Occipital lobe (tissue), 2 donors: Measurements from ENCODE around the gene TMEFF1. TPM values are rescaled to one million over a fixed set of nuclear protein-coding genes. Genes with fewer than 3 reads are reported as not detected.
A peak's percentile ranks its signal among the peaks of the same experiment; 100 is the strongest.

Experiments
- DNase-seq: peaks from one replicate; lab custom pipeline; 2025; lab: John Stamatoyannopoulos, UW
- total RNA-seq: library from RNA; depleted of rRNA; stranded (reverse); fragments of >200 nt; gene quantifications from one replicate; pipeline ENCODE4 v1.2.3, GENCODE V29; 2014

Gene TMEFF1
- total RNA-seq, 1 donor from 2014 or later, result 47.6 TPM

DNA sequence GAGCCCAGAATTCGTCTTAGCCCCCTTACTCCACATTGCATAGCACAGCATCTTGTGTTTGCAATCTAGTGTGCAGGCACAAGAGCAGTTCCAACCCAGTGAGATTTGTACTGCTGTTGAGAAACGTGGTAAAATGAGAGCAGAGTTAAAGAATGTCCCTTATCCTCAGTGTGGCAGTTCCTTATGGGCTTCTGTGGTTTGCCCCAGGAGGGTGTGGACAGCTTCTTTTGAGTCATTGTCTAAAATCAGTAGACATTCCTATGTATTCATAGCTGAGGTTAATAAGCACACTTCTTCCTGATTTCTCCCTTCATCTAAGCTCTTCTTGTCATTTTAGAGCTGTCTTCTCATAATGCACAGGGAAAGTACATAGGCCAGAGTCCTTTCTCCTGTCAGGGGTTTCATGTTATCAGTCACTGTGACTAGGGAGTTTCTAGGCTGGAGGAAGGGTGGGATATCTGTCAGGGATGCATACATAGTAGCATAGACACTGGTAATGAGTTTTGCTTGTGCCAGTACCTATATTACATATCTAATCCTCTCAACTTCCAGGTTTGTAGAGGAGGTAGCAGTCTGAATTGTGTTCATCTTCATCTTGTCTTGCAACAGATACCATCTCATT, 102.9 kb downstream of the TMEFF1 start:
- DNase-seq, result no peak

DNA sequence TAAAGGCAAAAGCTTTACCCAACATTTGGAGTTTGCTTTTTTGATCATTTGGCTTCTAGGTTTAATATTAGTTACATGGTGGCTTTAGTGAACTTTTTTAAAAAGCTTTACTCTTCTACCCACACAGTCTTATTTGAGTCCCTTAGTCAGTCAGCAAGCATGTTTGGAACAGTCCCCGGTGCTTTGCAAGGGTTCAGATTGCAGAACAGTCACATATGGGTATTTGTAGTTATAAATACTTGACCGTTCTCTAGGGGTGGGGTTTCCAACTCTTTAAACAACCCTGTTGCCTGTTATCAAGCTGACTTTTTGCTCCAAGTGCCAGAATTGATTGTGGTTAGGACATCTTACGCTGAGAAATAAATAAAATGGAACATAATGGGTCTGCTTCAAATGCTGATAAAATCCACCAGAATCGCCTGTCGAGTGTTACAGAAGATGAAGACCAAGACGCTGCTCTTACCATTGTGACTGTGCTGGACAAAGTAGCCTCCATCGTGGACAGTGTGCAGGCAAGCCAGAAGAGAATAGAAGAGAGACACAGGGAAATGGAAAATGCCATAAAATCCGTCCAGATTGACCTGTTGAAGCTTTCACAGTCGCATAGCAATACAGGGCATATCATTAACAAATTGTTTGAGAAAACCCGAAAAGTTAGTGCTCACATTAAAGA, 105.0 kb downstream of the TMEFF1 start, which contains the start of gene CAVIN4:
CAVIN4 (plus strand) TSS at position 304 of the 673 bp plus-strand sequence; CDS start at position 369, 65 bp downstream.
- DNase-seq, result no peak

DNA sequence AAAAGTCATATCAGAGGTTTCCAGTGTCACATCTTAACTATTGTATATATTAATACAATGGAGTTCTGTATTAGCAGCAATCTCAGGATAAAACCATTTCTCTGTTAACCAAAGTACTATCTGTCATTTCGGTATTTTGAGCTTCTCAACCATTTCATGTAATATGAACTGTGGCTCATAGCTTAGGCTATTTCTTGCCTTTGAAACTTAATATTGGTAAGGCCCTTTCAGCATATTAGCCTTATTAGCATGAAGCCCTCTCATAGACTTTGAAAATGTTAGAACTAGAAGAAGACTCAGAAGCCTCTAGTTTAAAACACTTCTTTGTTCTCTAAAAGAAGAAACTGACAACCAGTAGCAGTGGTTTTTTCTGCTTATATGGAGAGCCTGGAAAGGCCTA, 105.7 kb downstream of the TMEFF1 start:
- DNase-seq, result no peak

DNA sequence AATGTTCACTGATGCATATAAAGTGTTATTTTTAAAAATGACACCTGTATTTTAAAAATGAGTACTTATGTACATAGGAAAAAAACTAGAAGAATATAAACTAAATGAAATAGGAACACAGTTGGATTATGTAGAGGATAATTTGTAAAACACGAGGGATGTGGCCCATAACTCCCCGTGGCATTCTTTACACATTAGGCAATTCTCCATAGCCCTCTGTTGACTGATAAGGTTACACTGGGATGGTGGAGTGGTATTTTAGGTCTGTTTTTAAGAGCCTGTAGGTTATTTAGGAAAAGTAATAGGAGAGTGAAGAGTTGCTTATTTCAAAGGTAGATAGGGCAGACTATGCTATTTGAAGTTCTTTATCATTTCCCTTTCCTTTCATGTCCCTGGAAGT, 106.7 kb downstream of the TMEFF1 start:
- DNase-seq, result no peak

DNA sequence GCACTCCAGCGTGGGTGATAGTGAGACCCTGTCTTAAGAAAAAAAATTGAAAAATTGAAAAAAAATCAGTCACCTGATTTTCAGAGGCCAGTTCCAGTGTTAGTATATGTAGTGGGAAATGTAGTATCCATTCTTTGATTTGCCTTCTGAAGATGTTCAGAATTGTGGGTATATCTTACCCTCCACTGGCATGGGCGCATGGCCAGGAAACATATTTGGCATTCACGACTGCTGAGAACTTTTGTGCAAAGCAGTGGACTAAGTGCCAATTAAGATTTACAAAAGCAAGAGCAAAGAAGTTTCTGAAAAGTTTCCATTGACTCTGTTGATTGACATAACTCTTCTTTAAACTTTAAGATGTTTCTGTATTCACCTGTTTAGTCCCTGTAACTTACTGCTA, 107.3 kb downstream of the TMEFF1 start:
- no peak for DNase-seq

DNA sequence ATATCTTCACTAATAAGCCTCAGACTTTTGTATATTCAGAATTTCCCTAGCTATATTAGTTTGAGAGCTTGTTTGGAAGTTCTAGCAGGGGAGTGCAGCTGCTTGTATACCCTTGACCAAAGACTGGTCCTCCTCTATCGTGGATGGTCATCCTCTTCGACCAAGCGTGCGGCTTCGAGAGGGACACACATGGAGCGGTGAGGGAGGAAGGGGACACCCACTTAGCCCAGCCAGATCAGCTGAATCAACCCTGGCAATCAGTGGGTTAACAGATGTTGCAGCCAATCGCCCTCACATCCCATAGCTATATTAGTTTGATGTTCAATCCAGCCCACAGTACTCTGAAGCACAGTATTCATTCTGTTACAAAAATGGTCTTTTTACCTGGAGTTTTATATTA, 108.1 kb downstream of the TMEFF1 start:
- no peak for DNase-seq

DNA sequence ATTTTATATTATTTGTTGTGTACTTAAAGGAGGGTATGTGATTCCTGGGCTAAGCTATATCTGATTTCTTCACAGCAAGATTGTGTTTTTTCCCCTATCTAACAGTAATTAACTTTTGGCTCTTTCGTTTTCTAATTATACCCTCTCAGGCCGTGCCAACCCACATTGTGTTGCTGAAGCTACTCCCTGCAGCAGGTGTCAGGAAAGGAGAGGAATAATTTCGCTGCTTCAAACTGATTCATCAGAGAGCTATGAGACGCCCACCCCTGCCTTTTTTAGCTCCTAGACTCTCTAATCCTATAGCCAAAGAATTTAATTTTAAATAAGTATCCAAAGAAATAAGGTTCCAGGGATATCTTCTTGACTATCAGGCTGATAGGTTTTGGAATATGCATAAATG, 108.7 kb downstream of the TMEFF1 start:
- no peak for DNase-seq

DNA sequence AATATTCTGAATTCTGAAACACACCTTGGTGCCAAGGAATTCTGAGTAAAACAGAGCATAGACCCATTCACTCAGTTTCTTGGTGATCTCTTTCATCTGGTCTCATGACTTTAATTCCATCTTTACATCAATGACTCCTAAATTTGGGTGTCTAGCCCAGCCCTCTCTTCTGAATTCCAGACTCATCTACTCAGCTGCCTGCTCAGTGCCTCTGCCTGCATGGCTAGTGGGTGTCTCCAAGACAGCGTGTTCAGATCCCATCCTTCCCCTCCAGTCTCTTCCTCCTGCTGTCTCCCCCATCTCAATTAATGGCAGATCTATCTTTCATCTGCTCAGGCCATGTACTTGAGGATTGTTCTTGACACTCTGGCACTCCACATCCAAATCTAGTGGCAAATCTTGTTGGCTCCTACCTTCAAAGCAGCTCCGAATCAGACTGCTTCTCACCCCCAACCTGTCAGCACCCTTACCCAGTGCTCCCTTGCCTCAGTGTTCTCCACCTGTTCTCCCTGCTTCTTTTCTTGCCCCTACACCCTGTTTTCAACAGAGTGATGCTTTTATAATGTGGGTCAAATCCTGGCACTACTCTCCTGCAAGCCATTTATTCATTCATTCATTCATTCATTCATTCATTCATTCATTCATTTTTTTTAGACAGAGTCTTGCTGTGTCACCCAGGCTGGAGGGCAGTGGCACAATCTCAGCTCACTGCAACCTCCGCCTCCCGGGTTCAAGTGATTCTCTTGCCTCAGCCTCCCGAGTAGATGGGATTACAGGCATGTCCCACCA, 110.3 kb downstream of the TMEFF1 start:
- no peak for DNase-seq

DNA sequence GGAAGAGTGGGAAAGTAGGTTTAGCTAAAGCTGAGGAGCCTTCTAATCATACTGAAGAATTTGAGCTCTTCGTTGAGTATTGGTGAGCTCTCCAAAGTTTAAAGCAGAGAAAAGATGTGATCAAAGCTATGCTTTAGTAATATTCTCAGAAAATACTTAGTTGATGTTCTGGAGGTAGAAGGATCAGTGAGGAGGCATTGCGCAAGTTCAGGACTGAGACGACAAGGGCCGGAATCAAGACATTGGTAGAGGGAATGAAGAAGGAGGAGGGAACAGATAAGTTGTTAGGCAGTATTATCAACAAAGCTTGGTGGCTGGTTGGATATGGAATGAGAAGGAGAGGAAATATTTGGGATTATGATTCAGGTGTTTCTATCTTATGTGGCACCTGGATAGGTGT, 112.0 kb downstream of the TMEFF1 start:
- no peak for DNase-seq

DNA sequence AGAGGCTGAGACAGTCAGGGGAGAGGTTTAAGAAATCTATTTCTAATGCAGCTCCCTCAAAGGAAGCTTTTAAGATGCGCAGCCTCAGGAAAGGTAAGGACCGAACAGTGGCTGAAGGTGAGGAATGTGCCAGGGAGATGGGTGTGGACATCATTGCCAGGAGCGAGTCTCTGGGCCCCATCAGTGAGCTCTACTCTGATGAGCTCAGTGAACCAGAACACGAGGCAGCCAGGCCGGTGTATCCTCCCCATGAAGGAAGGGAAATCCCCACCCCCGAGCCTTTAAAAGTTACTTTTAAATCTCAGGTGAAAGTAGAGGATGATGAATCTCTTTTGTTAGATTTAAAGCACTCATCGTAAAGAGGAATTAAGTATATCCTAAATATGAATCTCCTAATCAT, 113.1 kb downstream of the TMEFF1 start:
- DNase-seq, result no peak

DNA sequence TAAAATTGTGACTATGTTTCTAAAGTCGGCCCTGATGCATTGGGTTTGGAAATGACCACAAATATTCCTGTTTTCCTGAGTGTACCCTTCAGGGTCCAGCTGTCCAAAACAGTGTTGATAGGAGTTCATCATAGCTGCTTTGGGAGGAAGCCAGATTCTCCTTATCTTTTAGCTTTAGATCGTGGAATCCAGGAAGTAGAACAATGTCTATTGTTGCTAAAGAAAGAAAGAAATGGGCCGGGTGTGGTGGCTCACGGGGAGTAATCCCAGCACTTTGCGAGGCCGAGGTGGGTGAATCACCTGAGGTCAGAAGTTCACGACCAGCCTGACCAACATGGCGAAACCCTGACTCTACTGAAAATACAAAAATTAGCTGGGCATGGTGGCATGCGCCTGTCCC, 114.4 kb downstream of the TMEFF1 start:
- no peak for DNase-seq

DNA sequence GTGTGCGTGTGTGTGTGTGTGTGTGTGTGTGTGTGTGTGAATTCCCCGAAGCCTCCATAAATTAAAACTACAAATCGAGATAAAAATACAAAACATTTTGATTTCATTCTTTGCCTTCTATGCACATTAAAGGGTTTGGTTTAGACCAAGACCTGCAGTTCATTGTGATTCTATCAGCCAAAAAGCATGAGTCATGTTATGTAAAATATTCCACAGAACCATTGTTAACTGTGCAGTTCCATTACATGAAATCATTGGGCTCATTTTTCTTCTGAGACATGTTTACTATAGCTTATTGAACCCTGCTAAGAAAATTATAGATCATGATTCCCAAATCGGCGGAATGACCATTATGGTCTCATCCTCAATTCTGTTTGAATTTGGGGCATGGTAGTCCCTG, 116.6 kb downstream of the TMEFF1 start:
- DNase-seq, result no peak

DNA sequence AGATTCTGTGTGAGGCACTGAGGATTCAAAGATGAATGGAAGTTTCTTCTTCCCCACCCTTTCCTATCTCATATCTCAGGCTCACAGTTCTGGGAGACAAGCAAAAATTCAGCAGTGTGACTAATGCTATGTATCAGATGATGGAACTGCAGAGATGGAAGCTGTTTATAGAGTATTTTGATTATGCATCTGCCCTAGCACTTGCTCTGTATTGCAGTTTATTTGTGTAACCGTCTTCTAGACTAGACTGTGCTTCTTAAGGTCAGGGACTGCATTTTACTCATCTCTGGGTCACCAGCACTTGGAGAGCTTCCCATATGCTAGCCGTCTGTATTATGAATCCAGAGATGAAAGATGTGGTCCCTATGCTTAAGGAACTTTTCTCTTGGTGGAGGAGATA, 117.5 kb downstream of the TMEFF1 start:
- DNase-seq, result no peak

DNA sequence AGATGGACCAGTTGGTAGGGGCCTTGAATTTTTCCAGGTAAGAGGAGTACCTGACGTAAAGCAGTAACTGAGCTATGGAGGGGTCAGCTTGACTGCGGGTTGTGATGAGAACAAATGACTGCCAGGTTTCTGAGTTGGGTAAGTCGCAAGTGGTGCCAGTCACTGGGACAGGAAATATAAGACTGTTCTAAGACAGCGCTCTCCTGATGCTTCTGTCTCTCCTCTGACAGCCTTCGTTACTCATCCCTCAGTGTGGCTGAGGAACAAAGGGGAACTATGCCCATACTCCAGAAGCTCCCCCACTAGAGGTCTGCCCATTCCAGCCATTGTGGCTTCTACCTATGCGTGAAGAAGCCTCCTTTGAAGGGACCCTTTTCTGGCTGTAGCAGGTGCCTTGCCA, 118.2 kb downstream of the TMEFF1 start:
- no peak for DNase-seq

DNA sequence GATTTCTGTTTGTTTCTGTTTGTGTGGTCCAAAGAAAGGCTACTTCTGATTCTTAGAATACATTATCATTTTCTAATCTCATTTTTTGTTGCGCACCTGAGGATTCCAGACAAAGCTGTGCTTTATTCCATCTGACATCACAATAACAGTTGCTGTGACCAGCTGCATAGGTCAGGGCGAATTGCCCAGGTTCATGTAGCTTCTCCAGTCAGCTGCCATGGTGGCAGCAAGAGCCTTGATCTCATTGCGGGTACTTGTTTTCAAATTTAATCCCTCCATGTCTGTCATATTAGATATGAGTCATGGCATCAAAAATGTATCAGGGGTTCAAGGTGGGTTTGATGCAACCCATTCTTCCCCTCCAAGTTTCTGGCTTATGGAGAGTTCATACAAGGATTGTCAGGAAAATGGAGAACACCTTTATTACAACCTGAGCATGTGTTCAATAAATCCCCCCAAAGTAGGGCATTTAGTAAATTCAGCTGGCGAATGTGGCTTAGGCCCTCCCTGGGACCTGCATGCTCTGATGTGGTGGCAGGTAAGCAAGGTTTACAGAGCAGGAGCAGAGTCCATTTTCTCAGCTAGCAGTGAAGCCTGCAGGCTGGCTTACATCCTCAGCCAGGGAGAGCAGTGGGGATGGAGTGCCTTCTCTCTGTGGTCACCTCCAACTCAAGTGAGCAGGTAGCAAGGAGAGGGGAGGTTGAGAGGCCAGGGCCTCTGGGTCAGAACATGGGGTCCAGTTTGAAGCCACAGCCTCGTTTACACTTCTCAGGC, 118.9 kb downstream of the TMEFF1 start:
- no peak for DNase-seq

DNA sequence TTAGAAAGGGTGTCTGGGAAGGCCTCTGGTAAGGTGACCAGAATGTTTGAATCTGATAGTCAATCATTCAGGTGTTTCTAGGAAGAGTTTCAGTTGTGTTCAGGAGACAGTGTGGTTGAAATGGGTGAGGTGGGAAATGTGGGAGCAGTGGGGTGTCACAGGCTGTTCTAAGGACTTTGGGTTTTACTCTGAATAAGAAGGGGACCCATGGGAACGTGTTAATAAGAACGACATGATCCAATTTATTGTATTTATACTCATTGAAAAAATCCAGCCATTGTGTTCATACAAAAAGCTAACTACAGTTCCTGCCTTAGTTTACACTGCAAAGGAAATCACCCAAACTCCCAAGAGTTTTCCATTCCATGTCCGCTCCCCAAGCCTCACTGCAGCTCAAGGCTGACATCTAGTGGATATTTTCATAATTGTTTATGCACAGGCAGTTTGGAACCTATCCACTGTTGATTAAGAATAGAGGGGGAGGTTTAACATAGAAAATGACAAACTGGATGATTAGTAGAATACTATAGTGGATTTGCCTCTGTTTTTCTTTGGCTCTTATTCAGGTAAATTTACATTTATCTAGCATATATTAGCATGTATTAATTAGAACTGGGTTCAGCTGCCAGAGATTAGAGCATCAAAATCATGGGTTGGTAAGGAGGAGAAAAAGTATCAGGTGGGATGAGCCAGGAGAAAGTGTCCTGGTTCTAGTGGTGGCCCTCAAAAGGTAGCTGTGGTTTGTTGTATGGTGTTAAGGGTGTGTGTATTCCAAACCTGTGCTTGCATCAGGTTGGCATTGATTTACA, 122.6 kb downstream of the TMEFF1 start:
- DNase-seq, result peak; percentile 22

DNA sequence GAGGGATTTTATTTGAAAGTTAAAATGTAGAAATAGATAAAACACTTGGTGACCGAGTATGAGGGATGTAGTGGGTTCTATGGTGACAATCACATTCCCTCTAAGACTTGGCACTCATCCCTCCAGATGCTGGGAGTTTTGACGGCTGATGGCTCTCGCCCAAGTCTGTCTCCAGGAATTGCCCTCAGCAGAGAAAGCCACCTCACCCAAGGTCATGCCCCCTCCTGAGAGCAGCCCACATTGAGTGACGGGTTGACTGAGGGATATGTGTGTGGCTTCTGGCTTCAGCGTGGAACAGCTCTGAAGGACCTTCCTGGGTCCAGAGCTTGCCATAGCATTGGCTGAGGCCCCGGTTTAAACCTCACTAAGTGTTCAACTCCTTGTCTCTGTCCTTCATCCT, 124.3 kb downstream of the TMEFF1 start:
- DNase-seq, result no peak

DNA sequence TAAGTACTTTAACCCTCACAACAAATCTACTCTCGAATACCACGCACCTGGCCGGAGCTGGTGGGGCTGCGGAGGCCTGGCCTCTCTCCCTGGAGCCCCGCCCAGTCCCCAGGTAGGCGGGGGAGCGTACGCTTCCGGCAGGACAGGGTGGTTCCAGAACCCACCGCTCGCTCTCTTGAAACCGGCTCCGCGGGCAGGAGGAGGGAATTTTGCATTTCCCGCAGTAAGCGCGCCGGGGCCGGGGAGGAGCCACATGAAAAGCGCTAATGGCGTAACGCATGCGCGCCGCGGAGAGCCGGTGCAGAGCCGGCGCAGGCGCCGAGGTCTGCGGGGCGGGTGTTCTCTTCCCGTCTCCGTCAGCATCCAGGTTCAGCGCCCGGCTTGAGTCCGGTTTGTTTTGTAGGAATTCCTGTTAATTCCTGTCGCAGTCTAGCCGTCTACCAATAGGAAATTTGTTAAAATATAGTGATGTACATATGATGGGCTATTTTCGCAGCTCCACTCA, 125.7 kb downstream of the TMEFF1 start:
- DNase-seq, result peak; percentile 65

DNA sequence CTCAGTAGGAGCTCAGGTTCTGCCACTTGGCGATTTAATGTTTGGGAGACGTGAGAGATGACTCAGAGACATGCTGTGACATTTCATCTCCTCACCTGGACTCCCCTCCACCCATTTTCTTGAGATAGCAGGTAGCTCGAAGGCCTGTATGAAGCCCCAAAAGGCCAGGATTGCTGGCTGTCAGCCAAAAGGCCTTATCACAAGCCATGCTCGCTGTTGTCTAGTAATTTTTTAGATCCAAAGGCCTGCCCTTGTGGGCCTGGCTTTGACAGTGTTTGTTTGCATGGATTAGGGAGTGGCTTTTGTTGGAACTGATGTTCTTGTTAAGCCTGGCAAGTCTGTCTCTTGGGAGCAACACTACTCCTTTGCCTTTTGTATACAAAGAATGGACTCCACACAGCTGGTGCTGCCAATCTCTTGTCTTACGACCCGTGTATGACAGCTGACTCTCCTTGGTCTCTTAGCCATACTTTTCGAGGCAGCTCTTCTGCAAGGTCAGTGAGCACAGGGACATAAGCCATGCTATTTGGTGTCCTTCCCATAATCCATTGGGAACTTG, 127.7 kb downstream of the TMEFF1 start:
- no peak for DNase-seq

DNA sequence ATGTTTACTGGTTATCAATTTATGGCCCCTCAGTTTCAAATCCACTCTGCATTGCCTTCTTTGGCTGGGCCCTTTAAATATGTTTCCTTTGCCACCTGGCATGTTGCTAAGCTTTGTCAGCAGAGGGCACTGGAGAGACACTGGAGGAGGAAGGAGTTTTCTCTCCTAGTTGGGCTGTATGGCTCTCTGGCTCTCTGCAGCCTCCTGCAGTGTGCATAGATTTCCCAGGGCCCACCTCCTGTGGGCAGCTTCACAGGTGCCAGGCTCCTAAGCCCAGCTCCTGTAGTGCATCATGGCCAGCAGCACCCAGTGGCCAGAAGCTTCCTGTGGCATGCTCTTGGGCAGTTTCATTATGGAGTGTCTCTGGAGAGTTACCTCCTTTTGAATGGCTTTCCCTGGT, 128.3 kb downstream of the TMEFF1 start:
- DNase-seq, result peak; percentile 9
